Measurements from ENCODE around the gene SPDYE4.

DNA sequence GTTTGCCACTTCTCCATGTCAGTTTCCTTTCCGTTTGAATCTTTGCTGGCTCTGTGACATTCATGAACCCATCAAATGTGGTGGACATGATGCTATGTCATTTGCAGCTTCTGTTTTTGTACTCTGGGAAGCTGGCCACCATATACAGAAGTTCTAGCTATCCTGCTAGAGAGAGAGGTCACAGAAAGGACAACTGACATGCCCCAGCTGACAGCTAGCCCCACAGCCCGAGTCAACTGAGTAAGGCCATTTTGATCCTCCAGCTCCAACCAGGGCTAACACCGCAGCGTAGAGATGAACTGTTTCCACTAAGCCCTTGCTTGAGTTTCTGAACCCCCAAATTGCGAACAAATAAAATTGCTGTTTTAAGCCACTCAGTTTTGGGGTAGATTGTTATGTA, 47.5 kb downstream of the SPDYE4 start:
- TF ChIP-seq CTCF (IDR thresholded peaks at IDR 0.05; ENCODE audit: insufficient read depth, low read depth, low read length) (no peak), EZH2 (IDR thresholded peaks at IDR 0.05; ENCODE audit: insufficient read depth, low read length) (no peak)

All from astrocyte (in vitro differentiated cells and primary cell).